Panc1 (cell line): ENCODE data around the gene FOXF2.

Experiments used
- CTCF ChIP-seq: fragments of 450-650 bp; IDR thresholded peaks from 2 replicates; pipeline ENCODE4 v1.5.1; 2017; ENCODE audit warnings: mild to moderate bottlenecking
- POLR2AphosphoS5 ChIP-seq: IDR thresholded peaks from 2 replicates; pipeline ENCODE4 v1.6.1; 2012; ENCODE audit warnings: mild to moderate bottlenecking, low read depth, low read length, moderate library complexity
- REST ChIP-seq, 2 experiments: IDR thresholded peaks; 2 replicates each; pipeline ENCODE4 v1.6.1; 2011 to 2012; ENCODE audit warnings: low read depth in 2 of 2, control low read depth in 1 of 2, low read length in 1 of 2, mild to moderate bottlenecking in 1 of 2, moderate library complexity in 1 of 2; ENCODE audit not compliant: insufficient read depth in 1 of 2
- SIN3A ChIP-seq: IDR thresholded peaks from 2 replicates; pipeline ENCODE4 v1.6.1; 2012; ENCODE audit warnings: low read depth, mild to moderate bottlenecking, low read length, moderate library complexity, borderline replicate concordance; ENCODE audit not compliant: insufficient read depth
- TCF7L2 ChIP-seq: IDR thresholded peaks from 2 replicates; pipeline ENCODE4 v1.6.1; 2011; ENCODE audit warnings: mild to moderate bottlenecking, low read depth, low read length, inconsistent platforms

DNA sequence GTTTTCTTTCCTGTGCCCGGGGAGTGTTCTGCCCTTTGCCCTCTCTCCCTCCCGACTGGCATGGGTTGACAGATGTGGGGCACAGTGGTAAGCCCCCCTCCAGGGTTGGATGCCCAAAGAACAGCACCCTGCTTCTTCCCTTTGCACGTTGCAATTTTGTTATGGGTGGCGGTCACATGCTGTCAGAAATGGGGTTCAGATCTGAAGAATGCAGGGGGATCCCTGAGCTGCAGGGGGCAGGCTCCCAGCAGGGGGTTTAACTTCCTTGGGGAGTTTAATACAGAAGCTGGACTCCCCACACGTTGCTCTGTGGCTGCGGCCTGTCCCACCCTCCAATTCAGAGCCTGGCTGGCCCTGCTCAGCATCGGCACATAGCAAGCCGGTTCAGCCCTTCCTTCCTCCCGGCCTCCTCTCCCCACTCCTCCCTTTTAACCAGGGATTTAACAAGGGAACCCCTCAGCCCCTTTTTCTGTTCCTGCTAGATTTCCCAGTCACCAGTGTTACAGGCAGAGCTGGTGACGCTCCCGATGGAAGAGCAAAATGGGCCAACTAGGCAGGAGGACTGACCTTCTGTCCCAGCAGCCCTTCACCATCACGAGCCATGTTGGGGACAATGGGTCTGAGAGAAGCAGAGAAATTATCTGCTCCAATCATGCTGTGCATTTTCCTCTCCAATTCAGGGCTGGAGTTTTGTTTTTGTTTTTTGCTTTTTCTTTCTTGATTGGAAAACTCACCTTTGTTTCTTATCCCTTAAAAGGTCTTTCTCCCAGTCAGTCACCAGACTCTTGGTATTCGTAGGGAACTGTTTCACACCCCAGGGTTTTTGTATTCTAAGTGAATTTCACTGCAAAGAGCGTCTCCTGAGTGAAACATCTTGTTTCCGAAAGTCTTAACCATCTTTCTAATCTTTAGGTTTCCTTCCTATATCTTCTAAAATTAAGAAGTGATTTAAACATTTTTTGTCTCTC, 6.8 kb downstream of the FOXF2 start:
- no peak for TF ChIP-seq CTCF
- no peak for TF ChIP-seq TCF7L2
- no peak for TF ChIP-seq SIN3A
- TF ChIP-seq POLR2AphosphoS5: no peak
- no peak for TF ChIP-seq REST (IDR thresholded peaks at IDR 0.05; ENCODE audit: insufficient read depth in 1 of 2, low read depth in 2 of 2, low read length in 1 of 2)
